Coronary artery (tissue), 2 donors: Measurements from ENCODE around the gene NEDD4L.
"Not testable (repeated sequence)": the region's sequence is repeated elsewhere in the genome, so short reads cannot be mapped to it uniquely, and the experiment has no call there.

ENCODE experiments used
- DNase-seq: peaks from one replicate; pipeline ENCODE4 v3.0.0-alpha.2; 2017; ENCODE audit warnings: low spot score
- H3K27ac ChIP-seq, 2 donors: fragments of 200-600 bp; sonication (generic); one replicate each; pipeline ENCODE4 v1.5.1; 2016 to 2019
- H3K4me3 ChIP-seq: fragments of 200-600 bp; sonication (generic); 2 replicates; pipeline ENCODE4 v1.5.1; 2016; ENCODE audit warnings: mild to moderate bottlenecking, moderate library complexity
- CTCF ChIP-seq: fragments of 200-600 bp; sonication (generic); IDR thresholded peaks from one replicate; pipeline ENCODE4 v1.5.1; 2019; ENCODE audit warnings: antibody characterized with exemption

Gene NEDD4L

GRCh38 chr18:58370612-58371011, 326.6 kb downstream of the NEDD4L start:
- Histone ChIP-seq H3K27ac (no peak overlapping the region), H3K4me3 (no peak overlapping the region)
- TF ChIP-seq CTCF = no peak
- no peak for DNase-seq

GRCh38 chr18:58373481-58373880, 329.5 kb downstream of the NEDD4L start:
- DNase-seq = no peak
- H3K4me3 ChIP-seq = no peak overlapping the region
- H3K27ac ChIP-seq = no peak overlapping the region
- TF ChIP-seq CTCF = no peak

- no peak for DNase-seq
- H3K27ac ChIP-seq = no peak overlapping the region
- TF ChIP-seq CTCF = no peak
- no peak overlapping the region for H3K4me3 ChIP-seq
These were observed 331.0 kb downstream of the NEDD4L start for GRCh38 chr18:58375051-58375450.

GRCh38 chr18:58378411-58379379, 334.7 kb downstream of the NEDD4L start:
- H3K27ac ChIP-seq = no peak overlapping the region
- no peak for DNase-seq
- no peak for TF ChIP-seq CTCF

GRCh38 chr18:58379443-58379842, 335.4 kb downstream of the NEDD4L start:
- H3K4me3 ChIP-seq = no peak overlapping the region
- DNase-seq = no peak
- no peak overlapping the region for H3K27ac ChIP-seq
- TF ChIP-seq CTCF = no peak

More at GRCh38 chr18:58378411-58379379, 334.7 kb downstream of the NEDD4L start:
- no peak overlapping the region for H3K4me3 ChIP-seq

- H3K27ac ChIP-seq, DNase-seq, H3K4me3 ChIP-seq: not testable (repeated sequence)
These were observed 336.1 kb downstream of the NEDD4L start for GRCh38 chr18:58380113-58380512.

- TF ChIP-seq CTCF = no peak
- H3K27ac ChIP-seq = no peak overlapping the region
- no peak overlapping the region for H3K4me3 ChIP-seq
- no peak for DNase-seq
These were observed 337.8 kb downstream of the NEDD4L start for GRCh38 chr18:58381676-58382411.
